IPS-18a (cell line): ENCODE measurements around the gene PARP12.

Source experiments
- H3K27ac ChIP-seq: one replicate; pipeline ENCODE4 v1.5.1; 2013; ENCODE audit warnings: low read length
- H3K27me3 ChIP-seq: one replicate; pipeline ENCODE4 v1.6.1; 2013; ENCODE audit warnings: mild to moderate bottlenecking, low read length; ENCODE audit not compliant: control insufficient read depth, insufficient read depth
- H3K36me3 ChIP-seq: one replicate; pipeline ENCODE4 v1.6.1; 2013; ENCODE audit warnings: low read depth, low read length; ENCODE audit not compliant: control insufficient read depth
- H3K4me1 ChIP-seq: one replicate; pipeline ENCODE4 v1.6.1; 2013; ENCODE audit warnings: low read depth, low read length; ENCODE audit not compliant: control insufficient read depth
- H3K4me3 ChIP-seq: one replicate; pipeline ENCODE4 v1.5.1; 2013; ENCODE audit warnings: low read length
- H3K9ac ChIP-seq: one replicate; pipeline ENCODE4 v1.6.1; 2013; ENCODE audit warnings: mild to moderate bottlenecking, low read length, moderate library complexity
- H3K9me3 ChIP-seq: one replicate; pipeline ENCODE4 v1.6.1; 2013; ENCODE audit warnings: low read depth, low read length; ENCODE audit not compliant: control insufficient read depth

Gene PARP12

DNA sequence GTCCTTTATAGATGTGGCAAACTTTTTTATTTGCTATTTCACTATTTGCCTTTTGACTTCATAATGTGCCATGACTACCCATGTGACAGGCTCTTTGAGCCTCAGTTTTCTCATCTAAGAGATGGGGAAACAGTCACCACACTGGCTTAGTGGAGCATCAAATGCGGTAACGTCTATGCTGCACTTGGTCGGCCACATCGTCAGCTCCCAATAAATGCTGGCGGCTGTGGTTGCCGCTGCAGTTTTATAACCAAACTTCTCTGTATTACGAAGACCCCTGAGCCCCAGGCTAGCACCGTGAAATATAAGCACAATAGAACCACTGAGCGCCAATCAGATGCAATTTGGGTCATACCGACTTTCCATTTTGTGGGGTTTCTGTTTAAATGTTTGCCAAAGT lies 56.2 kb downstream of the PARP12 start:
- Histone ChIP-seq H3K4me1 (peaks cover 9% of the 10 kb centered on the region), H3K27ac (no peak overlapping the region), H3K36me3 (no peaks in the 10 kb centered on the region), H3K9me3 (no peaks in the 10 kb centered on the region), H3K4me3 (no peak overlapping the region), H3K27me3 (no peaks in the 10 kb centered on the region), H3K9ac (no peak overlapping the region)

DNA sequence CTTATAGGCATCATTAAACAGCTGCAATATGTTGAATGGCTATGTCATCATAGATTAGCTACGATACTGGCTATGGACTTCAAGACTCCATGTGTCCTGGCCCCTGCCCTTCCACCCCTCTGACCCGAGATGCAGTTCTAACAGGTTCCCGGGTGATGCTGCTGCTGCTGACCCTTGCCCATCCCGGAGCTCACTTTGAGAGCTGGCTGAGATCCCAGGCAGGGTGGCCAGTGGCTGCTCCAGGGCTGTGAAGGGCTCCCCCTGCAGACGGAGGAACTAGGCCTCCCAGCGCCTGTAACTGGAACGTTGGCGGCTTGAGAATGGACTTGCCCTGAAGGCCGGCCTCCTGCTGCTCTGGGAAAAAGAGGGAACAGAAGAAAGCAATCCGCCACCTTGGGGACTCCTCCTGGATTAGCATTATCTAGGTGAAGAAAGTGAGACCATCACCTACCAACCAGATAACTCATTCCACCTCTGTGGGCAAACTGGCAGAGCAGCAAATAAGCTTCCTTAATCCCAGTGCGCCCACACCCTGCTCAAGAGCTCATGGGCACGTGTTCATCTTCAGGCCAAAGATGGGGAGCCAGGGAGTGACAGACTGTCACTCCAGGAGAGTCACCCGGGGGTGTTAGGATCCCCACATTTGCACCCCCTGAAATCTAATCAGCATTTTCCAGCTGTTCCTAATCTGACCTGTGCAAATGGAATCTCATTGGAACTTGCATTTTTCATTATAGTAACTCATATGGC lies 56.8 kb downstream of the PARP12 start:
- H3K36me3 ChIP-seq: no peaks in the 10 kb centered on the region
- H3K27me3 ChIP-seq: no peaks in the 10 kb centered on the region
- no peak overlapping the region for H3K4me3 ChIP-seq
- no peak overlapping the region for H3K27ac ChIP-seq
- no peaks in the 10 kb centered on the region for H3K9me3 ChIP-seq
- no peak overlapping the region for H3K9ac ChIP-seq
- peaks cover 9% of the 10 kb centered on the region for H3K4me1 ChIP-seq

DNA sequence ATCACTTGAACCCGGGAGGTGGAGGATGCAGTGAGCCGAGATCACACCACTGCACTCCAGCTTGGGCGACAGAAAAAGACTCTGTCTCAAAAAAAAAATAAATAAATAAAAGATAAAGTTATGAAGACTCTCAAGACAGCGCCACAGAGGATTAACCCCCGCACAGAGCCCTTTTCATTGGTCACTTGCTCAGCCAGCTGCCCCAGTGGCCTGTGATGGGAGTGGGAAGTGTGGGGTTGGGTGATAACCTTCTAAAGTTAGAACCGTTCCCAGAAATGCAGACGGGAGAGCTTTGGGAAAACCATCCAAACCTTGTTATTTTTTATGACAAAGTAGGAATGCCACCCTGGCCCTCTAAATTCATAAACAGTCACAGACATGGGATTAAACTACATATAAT lies 57.4 kb downstream of the PARP12 start:
- no peaks in the 10 kb centered on the region for H3K9me3 ChIP-seq
- no peak overlapping the region for H3K9ac ChIP-seq
- no peak overlapping the region for H3K27ac ChIP-seq
- H3K27me3 ChIP-seq: no peaks in the 10 kb centered on the region
- H3K4me1 ChIP-seq: peaks cover 5% of the 10 kb centered on the region
- no peak overlapping the region for H3K4me3 ChIP-seq
- no peaks in the 10 kb centered on the region for H3K36me3 ChIP-seq

DNA sequence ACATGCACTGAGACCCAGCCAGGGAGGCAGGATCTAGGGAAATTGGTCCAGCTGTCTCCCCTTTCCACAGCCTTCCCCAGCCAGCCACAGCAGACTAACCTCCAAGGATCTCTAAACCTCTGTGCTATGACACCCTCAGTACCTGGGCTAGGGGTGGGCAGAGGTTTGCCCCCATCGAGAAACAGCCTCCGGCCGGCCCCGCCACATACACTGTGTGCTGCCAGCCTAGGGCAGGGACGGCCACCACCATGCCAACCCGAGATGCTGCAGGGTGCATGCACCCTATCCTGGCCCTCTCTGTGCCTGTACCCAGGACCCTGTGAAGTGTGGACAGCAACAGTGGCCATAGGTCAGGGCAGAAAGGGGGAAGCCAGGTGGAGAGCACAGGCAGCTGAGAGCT lies 58.1 kb downstream of the PARP12 start:
- Histone ChIP-seq H3K4me1 (peaks cover 3% of the 10 kb centered on the region), H3K9ac (no peak overlapping the region), H3K27me3 (no peaks in the 10 kb centered on the region), H3K9me3 (no peaks in the 10 kb centered on the region), H3K36me3 (no peaks in the 10 kb centered on the region), H3K27ac (no peak overlapping the region), H3K4me3 (no peak overlapping the region)

DNA sequence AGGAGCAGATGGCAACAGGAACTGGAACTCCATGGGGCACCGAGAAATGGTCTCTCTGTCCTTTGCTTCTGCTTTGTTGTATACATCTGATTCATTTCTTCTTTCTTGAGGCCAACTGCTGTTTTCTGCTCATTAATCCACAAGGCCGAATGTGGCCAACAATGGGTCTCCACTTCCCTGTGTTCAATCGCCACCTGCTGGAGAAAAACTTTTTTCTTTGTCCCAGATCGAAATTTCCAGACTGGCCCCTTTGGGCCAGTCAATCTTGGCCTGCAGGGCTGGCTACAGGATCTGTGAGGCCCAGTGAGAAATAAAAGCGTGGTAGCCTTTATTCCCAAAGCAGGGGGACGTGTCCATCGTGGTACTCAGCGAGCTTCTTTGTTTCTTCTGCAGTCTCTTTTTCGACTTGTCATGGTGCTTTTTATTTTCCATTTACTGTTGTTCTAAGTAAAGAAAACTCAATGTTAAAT lies 58.8 kb downstream of the PARP12 start:
- Histone ChIP-seq H3K27me3 (no peaks in the 10 kb centered on the region), H3K9me3 (no peaks in the 10 kb centered on the region), H3K4me3 (no peak overlapping the region), H3K4me1 (peaks cover 3% of the 10 kb centered on the region), H3K9ac (no peak overlapping the region), H3K36me3 (no peaks in the 10 kb centered on the region), H3K27ac (no peak overlapping the region)

DNA sequence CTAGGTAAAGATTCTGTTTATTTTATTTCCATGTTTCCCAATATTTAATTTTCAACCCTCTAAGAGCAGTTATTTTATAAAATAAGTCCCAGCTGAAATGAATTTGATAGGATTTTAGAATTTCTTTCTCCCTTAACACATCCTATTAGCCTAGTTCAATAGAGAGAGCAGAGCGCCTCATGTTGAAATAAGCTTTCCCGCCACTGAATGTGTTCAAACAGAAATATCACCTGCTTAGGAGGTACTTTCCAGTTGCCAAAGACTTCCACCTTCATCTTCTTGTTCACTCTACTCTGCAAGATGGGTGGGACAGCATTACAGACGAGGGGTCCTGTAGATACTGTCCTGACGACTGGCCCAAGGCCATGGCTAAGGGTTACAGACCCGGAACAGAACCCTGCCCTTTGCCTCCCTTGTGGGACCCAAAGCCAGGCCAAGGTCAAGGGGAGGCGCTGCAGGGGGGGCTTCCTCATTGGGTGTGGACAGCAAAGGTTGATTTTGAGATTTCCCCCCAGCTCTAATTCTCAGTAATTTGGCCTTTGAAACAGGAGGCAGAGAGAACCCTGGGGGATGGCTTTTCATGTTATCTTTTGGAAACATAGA lies 62.0 kb downstream of the PARP12 start:
- H3K27ac ChIP-seq: no peak overlapping the region

DNA sequence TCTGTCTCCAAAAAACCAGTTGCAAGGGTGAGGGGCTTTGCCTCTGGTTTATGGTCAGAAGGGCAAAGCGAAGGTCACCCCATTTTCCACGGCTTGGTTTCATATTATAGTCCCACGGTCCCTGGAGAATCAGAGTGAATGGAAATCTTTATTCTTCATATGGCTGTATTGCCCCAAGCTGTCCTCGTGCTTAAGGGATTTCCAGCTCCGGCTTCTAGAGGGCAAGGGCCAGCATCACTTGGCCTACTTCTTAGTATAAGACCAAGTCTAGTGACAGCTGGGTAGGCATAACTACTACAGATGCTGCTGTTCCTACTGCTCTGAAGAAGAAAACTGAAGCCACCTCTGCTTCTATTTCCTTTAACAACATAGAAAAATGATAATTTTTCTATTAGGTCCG lies 63.2 kb downstream of the PARP12 start:
- Histone ChIP-seq H3K36me3 (no peaks in the 10 kb centered on the region), H3K4me1 (no peaks in the 10 kb centered on the region), H3K27ac (no peak overlapping the region), H3K9ac (no peak overlapping the region), H3K27me3 (no peaks in the 10 kb centered on the region), H3K4me3 (no peak overlapping the region), H3K9me3 (no peaks in the 10 kb centered on the region)

More for the DNA sequence above, 62.0 kb downstream of the PARP12 start:
- no peak overlapping the region for H3K9ac ChIP-seq
- H3K36me3 ChIP-seq: no peaks in the 10 kb centered on the region
- no peak overlapping the region for H3K4me3 ChIP-seq
- H3K4me1 ChIP-seq: no peaks in the 10 kb centered on the region
- no peaks in the 10 kb centered on the region for H3K9me3 ChIP-seq
- H3K27me3 ChIP-seq: no peaks in the 10 kb centered on the region

DNA sequence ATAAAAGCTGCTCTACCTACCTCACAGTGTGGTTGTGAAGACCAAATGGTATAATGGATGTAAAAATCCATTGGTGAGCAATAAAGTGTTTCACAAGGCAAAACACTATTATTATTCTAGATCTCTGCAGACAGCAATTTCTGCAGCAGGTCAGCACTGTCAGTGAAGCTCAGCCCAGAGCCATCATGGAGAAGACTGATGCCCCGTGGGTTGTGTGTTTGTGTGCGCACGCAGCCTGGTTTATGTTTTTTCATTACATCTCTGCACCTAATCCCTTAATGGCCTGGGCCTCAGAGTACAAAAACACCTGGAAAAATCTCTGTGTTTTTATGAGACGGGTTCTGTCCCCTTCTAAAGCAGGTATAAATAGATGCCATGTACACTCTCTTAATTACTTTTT lies 64.2 kb downstream of the PARP12 start:
- no peak overlapping the region for H3K9ac ChIP-seq
- H3K4me3 ChIP-seq: no peak overlapping the region
- H3K27ac ChIP-seq: no peak overlapping the region
- H3K36me3 ChIP-seq: no peaks in the 10 kb centered on the region
- H3K4me1 ChIP-seq: no peaks in the 10 kb centered on the region
- no peaks in the 10 kb centered on the region for H3K9me3 ChIP-seq
- H3K27me3 ChIP-seq: no peaks in the 10 kb centered on the region

DNA sequence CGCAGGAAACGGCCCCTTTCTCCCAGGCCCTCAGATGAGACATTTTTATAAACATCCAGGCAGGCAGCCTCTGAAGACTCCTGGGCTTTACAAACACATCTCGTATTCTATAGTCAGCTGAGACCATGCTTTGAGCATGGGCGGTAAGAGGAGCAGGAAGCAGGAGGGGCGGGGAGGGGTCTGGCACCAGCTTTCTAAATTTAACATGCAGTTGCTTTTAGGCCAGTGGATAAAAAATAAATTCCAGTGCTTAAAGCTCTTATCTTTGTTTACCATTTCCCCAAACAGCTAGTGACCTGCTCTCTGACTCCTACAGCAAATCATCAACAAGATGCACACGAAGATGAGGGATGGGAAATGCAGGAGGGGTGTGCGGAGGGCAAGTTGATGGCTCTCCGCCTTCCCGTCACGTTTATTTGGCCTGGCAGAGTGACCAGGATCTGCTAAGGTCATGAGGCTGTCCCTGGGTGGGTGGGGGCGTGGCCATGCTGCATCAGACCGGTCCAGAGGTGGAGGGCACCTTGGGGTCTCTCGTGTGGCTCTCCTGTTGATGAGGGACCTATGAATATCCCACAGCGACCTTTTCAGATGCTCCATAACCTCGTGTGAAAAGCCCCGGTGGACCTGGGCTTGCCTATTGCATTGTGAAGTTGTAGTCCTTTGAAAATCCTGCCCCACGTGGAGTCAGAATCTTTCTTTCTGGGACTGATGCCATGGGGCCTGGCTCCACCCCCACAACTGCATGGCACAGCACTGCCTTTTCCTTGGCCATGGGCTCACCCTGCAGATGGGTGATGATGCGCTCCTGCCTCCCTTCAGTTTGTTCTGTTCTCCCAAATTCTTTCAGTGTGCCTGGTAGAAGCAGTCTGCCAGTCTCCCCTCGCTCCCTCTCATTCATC lies 67.5 kb downstream of the PARP12 start:
- Histone ChIP-seq H3K27me3 (no peaks in the 10 kb centered on the region), H3K27ac (no peak overlapping the region), H3K9me3 (no peaks in the 10 kb centered on the region), H3K9ac (no peak overlapping the region), H3K4me1 (no peaks in the 10 kb centered on the region), H3K36me3 (no peaks in the 10 kb centered on the region), H3K4me3 (no peak overlapping the region)

DNA sequence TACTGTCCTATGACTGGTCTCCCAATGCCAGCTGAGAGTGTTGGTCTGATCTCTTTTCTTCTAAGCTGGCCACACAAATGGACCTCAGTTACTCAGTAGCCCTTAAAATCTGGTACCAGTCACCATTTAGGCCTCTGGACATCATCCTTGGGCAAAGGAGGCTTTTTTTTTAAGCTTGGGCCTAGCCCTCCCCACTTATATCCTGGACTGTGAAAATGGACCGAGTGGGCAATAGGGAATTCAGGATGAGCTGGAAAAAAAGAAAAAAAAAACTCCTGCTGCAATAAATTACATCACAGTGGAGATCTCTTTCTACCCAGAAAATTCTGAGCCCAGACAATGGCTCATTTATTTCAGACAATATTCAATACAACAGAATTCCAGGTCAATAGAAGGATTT lies 68.4 kb downstream of the PARP12 start:
- no peak overlapping the region for H3K27ac ChIP-seq
- peaks cover 3% of the 10 kb centered on the region for H3K4me1 ChIP-seq
- no peaks in the 10 kb centered on the region for H3K36me3 ChIP-seq
- no peaks in the 10 kb centered on the region for H3K27me3 ChIP-seq
- no peak overlapping the region for H3K4me3 ChIP-seq
- no peak overlapping the region for H3K9ac ChIP-seq
- no peaks in the 10 kb centered on the region for H3K9me3 ChIP-seq

DNA sequence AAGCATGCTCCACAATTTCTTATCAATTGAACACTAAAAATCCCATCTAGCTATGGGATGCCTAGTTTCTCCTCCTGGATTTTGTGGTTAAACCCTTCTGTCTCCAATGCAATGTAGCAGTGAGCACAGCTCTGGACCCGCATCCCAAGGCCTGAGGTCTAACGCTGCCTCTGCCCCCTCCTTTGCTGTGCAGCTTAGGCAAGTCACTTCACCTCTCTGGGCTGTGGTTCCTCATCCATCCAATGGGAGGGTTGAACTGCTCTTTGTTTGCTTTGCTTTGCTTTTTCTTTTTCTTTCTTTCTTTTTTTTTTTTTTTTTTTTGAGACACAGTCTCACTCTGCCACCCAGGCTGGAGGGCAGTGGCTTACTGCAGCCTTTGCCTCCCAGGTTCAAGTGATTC lies 69.2 kb downstream of the PARP12 start:
- Histone ChIP-seq H3K36me3 (no peaks in the 10 kb centered on the region), H3K4me1 (peaks cover 3% of the 10 kb centered on the region), H3K9me3 (no peaks in the 10 kb centered on the region), H3K27ac (no peak overlapping the region), H3K27me3 (no peaks in the 10 kb centered on the region), H3K4me3 (no peak overlapping the region), H3K9ac (no peak overlapping the region)
